Measurements from ENCODE around the gene KRT35. TPM values are rescaled to one million over a fixed set of nuclear protein-coding genes. Genes with fewer than 3 reads are reported as not detected.

The KRT35 gene
- total RNA-seq, 2 donors from 2014 or later: not detected

GRCh38 chr17:41475421-41475820, 5.5 kb downstream of the KRT35 start:
- WGBS, 2 experiments (ENCODE audit: insufficient coverage in 1 of 2, insufficient read length in 1 of 2): 98 to 100% methylated on average over 4 of the region's 4 CpGs
- Histone ChIP-seq H3K27me3 (ENCODE audit: control insufficient read depth, insufficient read depth, low read length, poor library complexity, severe bottlenecking) (no peaks in the 10 kb centered on the region), H3K4me3 (ENCODE audit: low read length) (no peak overlapping the region), H3K36me3 (ENCODE audit: control insufficient read depth, insufficient read depth, low read length) (no peaks in the 10 kb centered on the region), H3K27ac (ENCODE audit: low read depth, low read length) (no peak overlapping the region), H3K9ac (ENCODE audit: extremely low read depth, low read length, poor library complexity, severe bottlenecking) (no peak overlapping the region), H3K9me3 (ENCODE audit: control insufficient read depth, low read length) (peaks cover 11% of the 10 kb centered on the region), H3K4me1 (ENCODE audit: control insufficient read depth, insufficient read depth, low read length) (no peaks in the 10 kb centered on the region)
- peaks cover 6% of the 10 kb centered on the region for H3K9me3 Mint-ChIP-seq
- H3K36me3 Mint-ChIP-seq (ENCODE audit: low read depth): no peaks in the 10 kb centered on the region
- no peaks in the 10 kb centered on the region for H3K4me1 Mint-ChIP-seq
- H3K27me3 Mint-ChIP-seq (ENCODE audit: insufficient read depth): peaks cover 9% of the 10 kb centered on the region
- H3K4me3 Mint-ChIP-seq: no peak overlapping the region
- DNase-seq: no peak
- no peak for TF ChIP-seq CTCF (conservative IDR thresholded peaks at IDR 0.05)
- H3K27ac Mint-ChIP-seq: no peak overlapping the region

- Mint-ChIP-seq H3K27ac (no peak overlapping the region), H3K9me3 (peaks cover 6% of the 10 kb centered on the region), H3K27me3 (ENCODE audit: insufficient read depth) (peaks cover 9% of the 10 kb centered on the region), H3K36me3 (ENCODE audit: low read depth) (no peaks in the 10 kb centered on the region), H3K4me3 (no peak overlapping the region), H3K4me1 (no peaks in the 10 kb centered on the region)
- no peaks in the 10 kb centered on the region for H3K36me3 ChIP-seq (ENCODE audit: control insufficient read depth, insufficient read depth, low read length)
- H3K27me3 ChIP-seq (ENCODE audit: control insufficient read depth, insufficient read depth, low read length, poor library complexity, severe bottlenecking): no peaks in the 10 kb centered on the region
- DNase-seq: no peak
- WGBS, 2 experiments (ENCODE audit: insufficient coverage in 1 of 2, insufficient read length in 1 of 2): 92 to 96% methylated on average over 7 to 8 of the region's 8 CpGs
- H3K9ac ChIP-seq (ENCODE audit: extremely low read depth, low read length, poor library complexity, severe bottlenecking): no peak overlapping the region
- peaks cover 11% of the 10 kb centered on the region for H3K9me3 ChIP-seq (ENCODE audit: control insufficient read depth, low read length)
- TF ChIP-seq CTCF (conservative IDR thresholded peaks at IDR 0.05): no peak
- no peak overlapping the region for H3K4me3 ChIP-seq (ENCODE audit: low read length)
- H3K4me1 ChIP-seq (ENCODE audit: control insufficient read depth, insufficient read depth, low read length): no peaks in the 10 kb centered on the region
- no peak overlapping the region for H3K27ac ChIP-seq (ENCODE audit: low read depth, low read length)
Measured at GRCh38 chr17:41474863-41475262, 6.1 kb downstream of the KRT35 start.

GRCh38 chr17:41468346-41468745, 12.6 kb downstream of the KRT35 start:
- Histone ChIP-seq H3K36me3 (ENCODE audit: control insufficient read depth, insufficient read depth, low read length) (no peaks in the 10 kb centered on the region), H3K27ac (ENCODE audit: low read depth, low read length) (no peak overlapping the region), H3K9ac (ENCODE audit: extremely low read depth, low read length, poor library complexity, severe bottlenecking) (no peak overlapping the region), H3K4me1 (ENCODE audit: control insufficient read depth, insufficient read depth, low read length) (no peaks in the 10 kb centered on the region), H3K4me3 (ENCODE audit: low read length) (no peak overlapping the region), H3K9me3 (ENCODE audit: control insufficient read depth, low read length) (peaks cover 11% of the 10 kb centered on the region), H3K27me3 (ENCODE audit: control insufficient read depth, insufficient read depth, low read length, poor library complexity, severe bottlenecking) (no peaks in the 10 kb centered on the region)
- Mint-ChIP-seq H3K36me3 (ENCODE audit: low read depth) (no peaks in the 10 kb centered on the region), H3K9me3 (peaks cover 9% of the 10 kb centered on the region), H3K4me3 (no peak overlapping the region), H3K27ac (no peak overlapping the region), H3K4me1 (no peaks in the 10 kb centered on the region), H3K27me3 (ENCODE audit: insufficient read depth) (peaks cover 6% of the 10 kb centered on the region)
- no peak for TF ChIP-seq CTCF (conservative IDR thresholded peaks at IDR 0.05)
- no peak for DNase-seq
